ENCODE data around the gene HSD17B1.

GRCh38 chr17:42530952-42531454 lies 21.7 kb upstream of the HSD17B1 start:
- TF ChIP-seq CTCF (IDR thresholded peaks at IDR 0.05) (no peak), POLR2AphosphoS5 (IDR thresholded peaks at IDR 0.05) (no peak), POLR2A (IDR thresholded peaks at IDR 0.05) (no peak)

Data from breast epithelium (tissue), 3 donors.